SKM-1 (cell line): Measurements from ENCODE around the gene LRR1.
"Not testable (repeated sequence)": the region's sequence is repeated elsewhere in the genome, so short reads cannot be mapped to it uniquely, and the experiment has no call there.

Experiments
- DNase-seq: peaks from one replicate; lab custom pipeline; 2025; ENCODE audit not compliant: unreplicated experiment; lab: John Stamatoyannopoulos, UW

LRR1 gene

GRCh38 chr14:49598485-49599300 lies at the start of gene LRR1:
TSS of gene LRR1 (plus strand) at chr14:49598940. CDS start at chr14:49599021, 81 bp downstream.
- no peak for DNase-seq

- no peak for DNase-seq
Measured at GRCh38 chr14:49549446-49549845, 49.3 kb upstream of the LRR1 start.

- no peak for DNase-seq
Measured at GRCh38 chr14:49549881-49550280, 48.9 kb upstream of the LRR1 start.

DNA sequence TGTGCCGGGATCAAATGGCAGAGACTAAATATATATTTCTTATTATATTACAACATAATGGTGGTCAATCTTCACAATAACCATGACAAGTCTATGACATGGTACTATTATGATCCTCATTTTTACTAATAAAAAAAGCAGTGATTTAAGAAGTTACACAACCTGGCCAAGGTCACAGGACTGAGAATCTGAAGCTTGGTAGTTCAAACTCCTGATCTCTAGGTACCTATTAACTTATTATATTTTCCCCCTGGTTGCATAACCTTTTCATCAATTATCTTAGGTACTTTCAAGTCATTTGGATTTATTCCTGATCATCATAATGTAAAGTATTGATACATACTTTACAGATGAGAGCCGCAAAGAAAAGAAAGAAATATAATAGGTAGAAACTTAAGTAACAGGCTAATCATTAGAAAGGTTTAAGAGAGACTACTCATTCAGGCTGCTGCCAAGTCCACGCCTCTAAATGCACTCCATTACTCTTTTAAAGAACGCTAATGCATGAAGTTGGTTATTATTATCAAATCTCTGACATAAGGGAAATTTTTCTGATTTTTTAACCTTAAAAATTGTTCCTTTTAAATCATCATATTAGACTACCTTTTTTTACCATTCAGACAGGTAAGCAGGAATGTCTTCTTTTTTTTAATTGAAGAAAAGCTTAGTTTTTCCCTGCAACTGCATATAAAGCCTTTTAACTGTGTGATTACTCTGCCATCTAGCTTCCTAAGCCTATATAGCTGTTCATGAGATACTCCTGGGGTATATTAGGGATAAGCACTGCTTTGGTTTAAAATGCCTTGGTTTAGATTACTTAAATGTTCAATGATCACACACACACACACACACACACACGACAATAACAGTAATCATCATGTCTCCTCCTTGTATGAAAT lies 48.2 kb upstream of the LRR1 start:
- no peak for DNase-seq

- no peak for DNase-seq
Measured at GRCh38 chr14:49551569-49551968, 47.2 kb upstream of the LRR1 start.

DNA sequence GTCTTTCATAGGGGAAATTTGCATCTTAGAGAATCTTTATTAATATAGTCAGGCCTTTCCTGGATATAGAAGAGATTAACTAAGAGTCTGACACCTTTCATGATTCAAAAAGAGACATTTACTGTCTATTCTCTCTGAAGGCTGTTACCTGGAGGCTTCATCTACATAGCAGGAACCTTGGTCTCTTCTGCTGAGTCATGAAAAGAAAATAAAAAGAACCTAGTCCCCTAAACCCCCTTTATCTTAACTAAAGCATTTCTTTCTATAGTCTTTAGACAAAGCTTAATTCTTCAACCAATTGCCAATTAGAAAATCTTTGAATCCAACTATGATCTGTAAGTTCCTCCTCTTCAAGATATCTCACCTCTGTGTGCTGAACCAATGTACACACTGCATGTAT lies 45.6 kb upstream of the LRR1 start:
- DNase-seq, result no peak

DNA sequence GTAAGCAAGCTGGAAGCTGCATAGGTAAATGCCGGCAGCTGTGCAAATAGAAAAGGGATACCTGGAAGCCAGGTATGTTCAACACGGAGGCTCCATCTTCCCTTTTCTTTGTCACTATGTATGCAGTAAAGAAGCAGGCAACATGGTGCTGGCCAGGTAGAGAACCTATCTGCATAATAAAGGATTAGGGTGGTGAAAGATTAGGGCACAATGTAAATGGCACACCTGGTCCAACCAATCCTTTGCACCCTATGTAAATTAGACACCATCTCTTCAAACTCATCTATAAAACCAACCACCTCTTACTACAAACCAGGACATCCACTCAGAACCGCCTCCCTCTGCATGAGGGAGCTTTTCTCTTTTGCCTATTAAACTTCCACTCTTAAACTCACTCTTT lies 44.8 kb upstream of the LRR1 start:
- no peak for DNase-seq

- no peak for DNase-seq
Measured at GRCh38 chr14:49559979-49560768, 38.6 kb upstream of the LRR1 start.

- no peak for DNase-seq
Measured at GRCh38 chr14:49566714-49567113, 32.0 kb upstream of the LRR1 start.

GRCh38 chr14:49569281-49569680 lies 29.5 kb upstream of the LRR1 start:
- no peak for DNase-seq

GRCh38 chr14:49574038-49574437 lies 24.7 kb upstream of the LRR1 start:
- DNase-seq, result no peak

- DNase-seq, result no peak
Measured at GRCh38 chr14:49578141-49578540, 20.6 kb upstream of the LRR1 start.

- DNase-seq, result no peak
Measured at GRCh38 chr14:49579841-49580240, 18.9 kb upstream of the LRR1 start.

DNA sequence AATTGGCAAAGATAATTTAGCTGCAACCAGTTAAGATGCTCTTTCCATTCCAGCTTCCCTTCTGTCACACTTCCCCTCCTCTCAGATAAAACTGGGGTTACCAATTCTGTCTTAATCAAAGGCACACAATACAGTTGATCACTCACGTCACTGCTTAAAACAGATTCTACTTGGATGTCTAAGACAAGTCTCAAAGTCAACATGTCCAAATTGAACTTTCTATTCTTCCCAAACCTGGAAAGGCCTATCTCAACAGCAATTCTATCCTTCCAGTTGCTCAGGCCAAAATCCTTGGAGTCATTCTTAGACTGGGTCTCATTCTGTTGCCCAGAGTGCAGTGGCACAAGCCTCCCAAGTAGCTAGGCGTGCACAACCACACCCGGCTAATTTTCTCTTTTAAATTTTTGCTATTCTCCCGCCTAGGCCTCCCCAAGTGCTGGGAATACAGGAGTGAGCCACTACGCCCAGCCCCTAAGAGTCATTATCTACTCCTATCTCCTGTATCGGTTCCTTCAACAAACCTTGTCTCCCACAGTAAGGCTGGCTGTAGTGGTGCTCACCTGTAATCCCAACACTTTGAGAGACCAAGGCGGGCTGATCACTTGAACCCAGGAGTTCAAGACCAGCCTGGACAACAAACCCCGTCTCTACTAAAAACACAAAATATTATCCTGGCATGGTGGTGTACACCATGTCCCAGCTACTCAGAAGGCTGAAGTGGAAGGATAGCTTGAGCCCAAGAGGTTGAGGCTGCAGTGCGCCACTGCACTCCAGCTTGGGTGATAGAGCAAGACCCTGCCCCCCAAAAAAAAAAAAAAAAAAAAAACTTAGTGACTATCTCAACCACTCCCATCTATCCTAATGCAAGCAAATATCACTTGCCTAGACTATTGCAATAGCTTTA lies 17.3 kb upstream of the LRR1 start:
- DNase-seq, result no peak

GRCh38 chr14:49582113-49582977 lies 16.4 kb upstream of the LRR1 start:
- DNase-seq, result no peak

DNA sequence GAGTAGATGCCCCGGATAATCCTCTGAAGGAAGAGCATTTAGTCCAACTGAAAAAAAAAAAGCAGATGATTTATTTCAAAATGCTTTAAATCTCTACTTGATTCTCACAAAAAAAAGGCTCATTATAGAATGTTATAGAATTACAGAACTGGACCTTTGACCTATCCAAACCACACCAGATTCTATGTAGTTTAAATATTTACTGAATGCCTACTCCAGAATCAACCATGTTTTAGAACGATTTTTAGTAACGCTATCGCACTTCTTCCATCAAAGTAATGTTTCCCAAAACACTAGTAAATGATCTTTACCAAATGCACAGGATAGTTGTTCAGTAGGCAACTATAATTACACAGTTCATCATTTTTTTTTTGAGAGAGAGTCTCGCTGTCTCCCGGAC lies 15.1 kb upstream of the LRR1 start:
- no peak for DNase-seq

DNA sequence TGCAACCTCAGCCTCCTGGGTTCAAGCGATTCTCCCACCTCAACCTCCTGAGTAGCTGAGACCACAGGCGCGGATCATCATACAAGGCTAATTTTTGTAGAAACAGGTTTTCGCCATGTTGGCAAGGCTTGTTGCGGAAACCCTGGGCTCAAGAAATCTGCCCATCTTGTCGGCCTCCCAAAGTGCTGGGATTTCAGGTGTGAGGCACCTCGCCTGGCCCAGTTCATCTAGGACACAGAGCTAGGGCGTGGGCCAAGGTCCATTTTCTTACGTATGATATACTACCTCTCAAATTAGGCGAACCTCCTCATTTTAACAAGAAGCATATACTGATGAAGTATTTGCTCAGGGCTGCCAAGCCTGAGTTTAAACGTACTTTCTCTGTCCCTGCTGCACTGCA lies 14.7 kb upstream of the LRR1 start:
- DNase-seq, result no peak

DNA sequence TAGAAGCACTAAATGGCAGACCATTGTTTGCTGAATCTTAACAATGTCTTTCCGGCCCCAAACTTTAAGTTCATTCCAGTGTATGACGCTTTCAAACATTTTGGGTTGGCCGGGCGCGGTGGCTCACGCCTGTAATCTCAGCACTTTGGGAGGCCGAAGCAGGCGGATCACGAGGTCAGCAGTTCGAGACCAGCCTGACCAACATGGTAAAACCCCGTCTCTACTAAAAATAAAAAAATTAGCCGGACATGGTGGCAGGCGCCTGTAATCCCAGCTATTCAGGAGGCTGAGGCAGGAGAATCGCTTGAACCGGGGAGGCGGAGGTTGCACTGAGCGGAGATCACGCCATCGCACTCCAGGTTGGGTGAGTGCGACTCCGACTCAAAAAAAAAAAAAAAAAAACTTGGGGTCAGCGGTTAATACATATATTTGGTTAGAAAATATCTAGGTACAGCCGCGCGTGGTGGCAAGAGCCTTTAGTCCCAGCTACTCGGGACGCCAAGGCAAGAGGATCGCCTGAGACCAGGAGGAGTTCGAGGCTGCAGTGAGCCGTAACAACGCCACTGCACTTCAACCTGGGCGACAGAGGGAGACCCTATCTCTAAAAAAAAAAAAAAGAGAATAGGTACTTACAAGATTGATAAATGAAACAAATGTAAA lies 13.6 kb upstream of the LRR1 start:
- DNase-seq, result not testable (repeated sequence)
